ENCODE results near the gene PCNX2. TPM values are rescaled to one million over a fixed set of nuclear protein-coding genes. Genes with fewer than 3 reads are reported as not detected.

PCNX2 gene
- total and polyA plus RNA-seq, 2 experiments from 2014 or later, result 42.9 to 88.3 TPM

- no peak for DNase-seq (ENCODE audit: low spot score)
- H3K9me3 Mint-ChIP-seq, result peaks cover 13% of the 10 kb centered on the region; the same call in 2 of the 3 replicates
- peaks cover 19% of the 10 kb centered on the region for H3K36me3 Mint-ChIP-seq (ENCODE audit: low read depth)
- no peaks in the 10 kb centered on the region for H3K9me2 ChIP-seq (ENCODE audit: insufficient read depth)
- H3K27ac Mint-ChIP-seq, result no peak overlapping the region
- peaks cover 35% of the 10 kb centered on the region; the same call in 1 of the 2 replicates for H3K4me1 ChIP-seq (ENCODE audit: insufficient read depth)
- no peak overlapping the region for H3K4me3 Mint-ChIP-seq
- H4K20me1 ChIP-seq (replicated peaks; ENCODE audit: insufficient read depth), result 0 out of 2 replicates have a peak, but pooled peaks cover 5% of the 10 kb centered on the region
- no peak overlapping the region for H3K4me3 ChIP-seq
- H3K27me3 ChIP-seq (ENCODE audit: insufficient read depth), result no peaks in the 10 kb centered on the region
- H2AFZ ChIP-seq, result no peak overlapping the region
- no peaks in the 10 kb centered on the region for H3F3A ChIP-seq (replicated peaks; ENCODE audit: low read depth)
- ATAC-seq, result no peak
- peaks cover 32% of the 10 kb centered on the region for H3K4me1 Mint-ChIP-seq
- TF ChIP-seq POLR2AphosphoS5 (IDR thresholded peaks at IDR 0.05; ENCODE audit: low read depth) (no peak), EZH2phosphoT487 (IDR thresholded peaks at IDR 0.05; ENCODE audit: unreplicated experiment) (no peak), ETS1 (IDR thresholded peaks at IDR 0.05) (no peak), CREB1 (CRISPR knock-in tag; IDR thresholded peaks at IDR 0.05; ENCODE audit: low read depth) (no peak), ZNF331 (CRISPR knock-in tag; IDR thresholded peaks at IDR 0.05; ENCODE audit: low read depth) (no peak), ZNF114 (CRISPR knock-in tag; IDR thresholded peaks at IDR 0.05) (no peak), STAT1 (IDR thresholded peaks at IDR 0.05; ENCODE audit: unreplicated experiment) (no peak), CTCF (conservative IDR thresholded peaks at IDR 0.05; ENCODE audit: low read depth in 2 of 2) (no peak), JUNB (IDR thresholded peaks at IDR 0.05; ENCODE audit: unreplicated experiment) (no peak), ZNF462 (CRISPR knock-in tag; IDR thresholded peaks at IDR 0.05) (no peak), REST (IDR thresholded peaks at IDR 0.05; ENCODE audit: unreplicated experiment) (no peak), EZH2 (IDR thresholded peaks at IDR 0.05; ENCODE audit: low read depth, unreplicated experiment) (no peak), NANOG (IDR thresholded peaks at IDR 0.05; ENCODE audit: borderline replicate concordance) (no peak)
- no peak overlapping the region for H3K4me2 ChIP-seq
- peaks cover 92% of the 10 kb centered on the region for H3K79me2 ChIP-seq (replicated peaks; ENCODE audit: insufficient read depth)
- H3K36me3 ChIP-seq (ENCODE audit: insufficient read depth), result peaks cover under 1% of the 10 kb centered on the region; the same call in 1 of the 2 replicates
- H3K27ac ChIP-seq (ENCODE audit: low read depth), result no peak overlapping the region
- peaks cover 4% of the 10 kb centered on the region for H3K27me3 Mint-ChIP-seq (ENCODE audit: insufficient read depth, low read depth, poor library complexity)
These were observed 46.6 kb upstream of the PCNX2 start for GRCh38 chr1:233342086-233342485.
